Measurements from ENCODE around the gene RBM18.

RBM18 gene

GRCh38 chr9:122256206-122256605, 8.4 kb downstream of the RBM18 start:
- DNase-seq = no peak

GRCh38 chr9:122254761-122255160, 9.9 kb downstream of the RBM18 start:
- no peak for DNase-seq

GRCh38 chr9:122252796-122253195, 11.8 kb downstream of the RBM18 start:
- no peak for DNase-seq

- DNase-seq = no peak
Measured at GRCh38 chr9:122251351-122251750, 13.3 kb downstream of the RBM18 start.

GRCh38 chr9:122248448-122248865, 16.2 kb downstream of the RBM18 start:
- DNase-seq = no peak

GRCh38 chr9:122246666-122247065, 18.0 kb downstream of the RBM18 start:
- DNase-seq = no peak

- DNase-seq = no peak
Measured at GRCh38 chr9:122244349-122244748, 20.3 kb downstream of the RBM18 start.

GRCh38 chr9:122239722-122240121, 24.9 kb downstream of the RBM18 start:
- DNase-seq = no peak

GRCh38 chr9:122236681-122237080, 28.0 kb downstream of the RBM18 start:
- no peak for DNase-seq

- no peak for DNase-seq
Measured at GRCh38 chr9:122234022-122234748, 30.5 kb downstream of the RBM18 start.

- no peak for DNase-seq
Measured at GRCh38 chr9:122232796-122233306, 31.8 kb downstream of the RBM18 start.

- no peak for DNase-seq
Measured at GRCh38 chr9:122229485-122229837, 35.2 kb downstream of the RBM18 start.

- DNase-seq = no peak
Measured at GRCh38 chr9:122228568-122229484, 35.8 kb downstream of the RBM18 start, which contains the start of gene LHX6. Gene LHX6 (minus strand): TSS chr9:122228957. CDS start chr9:122228740, 217 bp downstream.

- no peak for DNase-seq
Measured at GRCh38 chr9:122228191-122228567, 36.5 kb downstream of the RBM18 start.

- DNase-seq = no peak
Measured at GRCh38 chr9:122227575-122227900, 37.1 kb downstream of the RBM18 start.

GRCh38 chr9:122226758-122227574, 37.7 kb downstream of the RBM18 start:
- no peak for DNase-seq

- no peak for DNase-seq
Measured at GRCh38 chr9:122226142-122226757, 38.4 kb downstream of the RBM18 start.

GRCh38 chr9:122225312-122226141, 39.1 kb downstream of the RBM18 start:
- no peak for DNase-seq

- DNase-seq = no peak
Measured at GRCh38 chr9:122223435-122223834, 41.2 kb downstream of the RBM18 start.

GRCh38 chr9:122222791-122223190, 41.8 kb downstream of the RBM18 start:
- no peak for DNase-seq

- DNase-seq = no peak
Measured at GRCh38 chr9:122221183-122221811, 43.3 kb downstream of the RBM18 start.

Data from central memory CD4-positive, alpha-beta T cell (primary cell).